Esophagus muscularis mucosa (tissue), 4 donors: Measurements from ENCODE around the gene TMEM117. TPM values are rescaled to one million over a fixed set of nuclear protein-coding genes. Genes with fewer than 3 reads are reported as not detected.

Experiments
- DNase-seq: peaks from one replicate; pipeline ENCODE4 v3.0.0-alpha.2; 2017; ENCODE audit errors: extremely low spot score
- H3K27ac ChIP-seq, 4 donors: fragments of 200-600 bp; sonication (generic); replicated peaks in 1 of 4; 1 replicate in 3 of 4; 2 replicates in 1 of 4; pipeline ENCODE4 v1.5.1; 2016 to 2019; ENCODE audit warnings: mild to moderate bottlenecking in 1 of 4
- H3K27me3 ChIP-seq, 4 donors: fragments of 200-600 bp; sonication (generic); one replicate each; pipeline versions ENCODE4 v1.5.1 to v1.6.0; 2016 to 2019
- H3K36me3 ChIP-seq, 4 donors: fragments of 200-600 bp; sonication (generic); one replicate each; pipeline ENCODE4 v1.5.1; 2016 to 2019
- H3K4me1 ChIP-seq, 4 donors: fragments of 200-600 bp; sonication (generic); one replicate each; pipeline ENCODE4 v1.5.1; 2016 to 2019
- H3K4me3 ChIP-seq, 4 donors: fragments of 200-600 bp; sonication (generic); 1 replicate in 2 of 4; 2 replicates in 2 of 4; pipeline ENCODE4 v1.5.1; 2016 to 2019; ENCODE audit warnings: mild to moderate bottlenecking in 4 of 4, moderate library complexity in 1 of 4
- H3K9me3 ChIP-seq, 4 donors: fragments of 200-600 bp; sonication (generic); 1 replicate in 3 of 4; 2 replicates in 1 of 4; pipeline ENCODE4 v1.5.1; 2016 to 2019
- CTCF ChIP-seq, 3 experiments: fragments of 200-600 bp in 2 of 3; fragments of 450-650 bp in 1 of 3; sonication (generic) in 2 of 3; IDR thresholded peaks; one replicate each; pipeline ENCODE4 v1.5.1; 2017 to 2019; ENCODE audit warnings: antibody characterized with exemption in 3 of 3, mild to moderate bottlenecking in 2 of 3, moderate library complexity in 1 of 3
- EP300 ChIP-seq: sonication (generic); formaldehyde crosslinking; IDR thresholded peaks from one replicate; pipeline ENCODE4 v1.6.1; 2017; ENCODE audit warnings: antibody characterized with exemption
- POLR2A ChIP-seq: fragments of 450-650 bp; IDR thresholded peaks from one replicate; pipeline ENCODE4 v1.6.1; 2017; ENCODE audit warnings: antibody characterized with exemption, moderate library complexity, mild to moderate bottlenecking, low read depth
- POLR2AphosphoS5 ChIP-seq, 2 donors: sonication (generic); formaldehyde crosslinking; IDR thresholded peaks; one replicate each; pipeline ENCODE4 v1.6.1; 2017; ENCODE audit warnings: antibody characterized with exemption in 2 of 2
- WGBS: methylation state at CpG from one replicate; pipeline ENCODE4 v1.1.5; 2018; 5-methylcytosine and 5-hydroxymethylcytosine counted together
- intact Hi-C: fragments of 100-400 bp; cut with DNase I; formaldehyde crosslinking; loops from one replicate; pipeline ENCODE4 v1.15.1; 2023
- total RNA-seq, 4 donors: library from RNA; depleted of rRNA; stranded (reverse); fragments of >200 nt; gene quantifications; one replicate each; pipeline versions ENCODE4 v1.1.0 to v1.2.1, GENCODE V29; 2016

TMEM117 gene
- total RNA-seq, 4 donors from 2014 or later: 11.2 to 18.7 (median 12.8) TPM

GRCh38 chr12:44148936-44149335 lies 313.1 kb downstream of the TMEM117 start:
- Histone ChIP-seq H3K9me3 (no peaks in the 10 kb centered on the region), H3K27me3 (no peaks in the 10 kb centered on the region), H3K4me1 (no peaks in the 10 kb centered on the region), H3K27ac (no peak overlapping the region), H3K4me3 (no peak overlapping the region), H3K36me3 (no peaks in the 10 kb centered on the region)
- WGBS: 73% methylated on average over 2 of the region's 2 CpGs
- intact Hi-C loops: no loop called here
- no peak for TF ChIP-seq POLR2A
- no peak for TF ChIP-seq POLR2AphosphoS5 (IDR thresholded peaks at IDR 0.05)
- no peak for TF ChIP-seq EP300
- no peak for TF ChIP-seq CTCF (IDR thresholded peaks at IDR 0.05)
- DNase-seq: no peak

GRCh38 chr12:44154128-44154527 lies 318.2 kb downstream of the TMEM117 start:
- 47% methylated on average over 5 of the region's 5 CpGs for WGBS
- no peak overlapping the region for H3K27ac ChIP-seq
- intact Hi-C loops: no loop called here
- no peaks in the 10 kb centered on the region for H3K9me3 ChIP-seq
- no peaks in the 10 kb centered on the region for H3K27me3 ChIP-seq
- no peaks in the 10 kb centered on the region for H3K4me1 ChIP-seq
- DNase-seq: no peak
- H3K4me3 ChIP-seq: peak overlapping the region in 1 of 4 donors; percentile 13
- no peaks in the 10 kb centered on the region for H3K36me3 ChIP-seq
- TF ChIP-seq POLR2A (no peak), POLR2AphosphoS5 (IDR thresholded peaks at IDR 0.05) (no peak), CTCF (IDR thresholded peaks at IDR 0.05) (no peak), EP300 (no peak)

GRCh38 chr12:44155358-44155757 lies 319.5 kb downstream of the TMEM117 start:
- no peak overlapping the region for H3K4me3 ChIP-seq
- TF ChIP-seq CTCF (IDR thresholded peaks at IDR 0.05) (no peak), POLR2A (no peak), POLR2AphosphoS5 (IDR thresholded peaks at IDR 0.05) (no peak), EP300 (no peak)
- no peaks in the 10 kb centered on the region for H3K9me3 ChIP-seq
- WGBS: 91% methylated on average over 2 of the region's 2 CpGs
- no peaks in the 10 kb centered on the region for H3K27me3 ChIP-seq
- DNase-seq: no peak
- H3K27ac ChIP-seq: no peak overlapping the region
- intact Hi-C loops: no loop called here
- H3K4me1 ChIP-seq: no peaks in the 10 kb centered on the region
- H3K36me3 ChIP-seq: no peaks in the 10 kb centered on the region

GRCh38 chr12:44157359-44157758 lies 321.5 kb downstream of the TMEM117 start:
- no peaks in the 10 kb centered on the region for H3K9me3 ChIP-seq
- DNase-seq: no peak
- no peak for TF ChIP-seq CTCF (IDR thresholded peaks at IDR 0.05)
- no peak for TF ChIP-seq POLR2A
- no peak for TF ChIP-seq EP300
- TF ChIP-seq POLR2AphosphoS5 (IDR thresholded peaks at IDR 0.05): no peak
- H3K27ac ChIP-seq: no peak overlapping the region
- 52% methylated on average over 2 of the region's 2 CpGs for WGBS
- H3K36me3 ChIP-seq: no peaks in the 10 kb centered on the region
- H3K4me3 ChIP-seq: no peak overlapping the region
- no peaks in the 10 kb centered on the region for H3K27me3 ChIP-seq
- intact Hi-C loops: no loop called here
- no peaks in the 10 kb centered on the region for H3K4me1 ChIP-seq

GRCh38 chr12:44158746-44159145 lies 322.9 kb downstream of the TMEM117 start:
- Histone ChIP-seq H3K4me3 (no peak overlapping the region), H3K36me3 (no peaks in the 10 kb centered on the region), H3K27ac (no peak overlapping the region), H3K27me3 (no peaks in the 10 kb centered on the region), H3K4me1 (no peaks in the 10 kb centered on the region), H3K9me3 (no peaks in the 10 kb centered on the region)
- DNase-seq: no peak
- 82% methylated on average over 2 of the region's 2 CpGs for WGBS
- TF ChIP-seq POLR2AphosphoS5 (IDR thresholded peaks at IDR 0.05) (no peak), EP300 (no peak), POLR2A (no peak), CTCF (IDR thresholded peaks at IDR 0.05) (no peak)
- intact Hi-C loops: no loop called here
